K562 (cell line): ENCODE measurements around the gene RPL27. TPM values are rescaled to one million over a fixed set of nuclear protein-coding genes. Genes with fewer than 3 reads are reported as not detected.
A peak's percentile ranks its signal among the peaks of the same experiment; 100 is the strongest.
"Not testable (repeated sequence)": the region's sequence is repeated elsewhere in the genome, so short reads cannot be mapped to it uniquely, and the experiment has no call there.

ENCODE experiments used
- ATAC-seq: fragments of 200-7000 bp; cut with Tn5 transposase; 3 replicates; pipeline ENCODE4 v1.9.1; 2020; ENCODE audit warnings: moderate library complexity
- BruUV-seq: library from RNA; stranded (reverse); fragments of 400-500 nt; replicated peaks from 2 replicates; lab custom pipeline; 2021; lab: Mats Ljungman, UMichigan
- CTCF ChIA-PET: fragments of 300-600 bp; formaldehyde crosslinking; extraction: SDS; loops from one replicate; lab custom pipeline; 2021; ENCODE audit warnings: low intra/inter-chr PET ratio; lab: Yijun Ruan, JAX
- POLR2A ChIA-PET: fragments of 300-600, 350-650 bp; sonication (Branson Sonifier 250); formaldehyde crosslinking; extraction: SDS; loops from one replicate; lab custom pipeline; 2021; ENCODE audit warnings: antibody characterized with exemption, inconsistent platforms; lab: Yijun Ruan, JAX
- DNase-seq, 4 experiments: peaks; one replicate each; pipeline versions ENCODE4 v3.0.0 to v3.0.0-alpha.2; 2011 to 2018; ENCODE audit warnings: low spot score in 3 of 4, mixed read lengths in 3 of 4; ENCODE audit errors: extremely low read depth in 1 of 4
- FAIRE-seq: peaks from 2 replicates; lab custom pipeline; 2011; peaks lifted over from hg19 to GRCh38; lab: Jason Lieb, UNC
- H2AFZ ChIP-seq: 2 replicates; pipeline ENCODE4 v1.6.0; 2011; ENCODE audit warnings: low read depth, low read length, control low read depth, inconsistent platforms
- H3K27ac ChIP-seq: fragments of 200-600 bp; 3 replicates; pipeline ENCODE4 v1.8.0; 2011; ENCODE audit warnings: low read depth, mild to moderate bottlenecking, control low read depth, inconsistent platforms, low read length, moderate library complexity, mixed read lengths; ENCODE audit errors: extremely low read depth
- H3K27me3 ChIP-seq, 2 experiments: fragments of 300-600 bp in 1 of 2; 2 replicates in 1 of 2; 3 replicates in 1 of 2; pipeline versions ENCODE4 v1.6.0 to v1.8.0; 2011; ENCODE audit warnings: inconsistent platforms in 2 of 2, low read length in 2 of 2, mild to moderate bottlenecking in 1 of 2, mixed read lengths in 1 of 2, moderate library complexity in 1 of 2; ENCODE audit not compliant: control insufficient read depth in 2 of 2, insufficient read depth in 2 of 2
- H3K36me3 ChIP-seq: fragments of 300-600 bp; 3 replicates; pipeline ENCODE4 v1.8.0; 2011; ENCODE audit warnings: mild to moderate bottlenecking, low read length, inconsistent platforms; ENCODE audit not compliant: control insufficient read depth, insufficient read depth
- H3K4me1 ChIP-seq, 2 experiments: fragments of 200-600 bp in 1 of 2; replicated peaks in 1 of 2; 2 replicates in 1 of 2; 3 replicates in 1 of 2; pipeline versions ENCODE4 v1.5.1 to v1.8.0; 2011; ENCODE audit warnings: inconsistent platforms in 2 of 2, low read length in 2 of 2, mild to moderate bottlenecking in 1 of 2, mixed read lengths in 1 of 2, moderate library complexity in 1 of 2; ENCODE audit not compliant: control insufficient read depth in 2 of 2, insufficient read depth in 2 of 2
- H3K4me2 ChIP-seq: 2 replicates; pipeline ENCODE4 v1.6.1; 2011; ENCODE audit warnings: low read length, control low read depth, inconsistent platforms, mixed read lengths; ENCODE audit not compliant: insufficient read depth
- H3K4me3 ChIP-seq: fragments of 200-600 bp; sonication (generic), shearing (Covaris generic); 2 replicates; pipeline ENCODE4 v1.5.1; 2016; ENCODE audit warnings: control low read depth, inconsistent platforms
- H3K79me2 ChIP-seq: fragments of 200-600 bp; 3 replicates; pipeline ENCODE4 v1.8.0; 2011; ENCODE audit warnings: low read length, inconsistent platforms; ENCODE audit not compliant: control insufficient read depth, insufficient read depth
- H3K9ac ChIP-seq, 2 experiments: 2 replicates each; pipeline versions ENCODE4 v1.6.0 to v1.6.1; 2011; ENCODE audit warnings: low read depth in 2 of 2, low read length in 2 of 2, control low read depth in 1 of 2, inconsistent platforms in 1 of 2, mild to moderate bottlenecking in 1 of 2, mixed read lengths in 1 of 2; ENCODE audit not compliant: insufficient read depth in 1 of 2
- H3K9me1 ChIP-seq: one replicate; pipeline ENCODE4 v1.6.0; 2011; ENCODE audit warnings: inconsistent platforms, mild to moderate bottlenecking, low read length, moderate library complexity; ENCODE audit not compliant: control insufficient read depth, insufficient read depth
- H3K9me3 ChIP-seq: replicated peaks from 2 replicates; pipeline ENCODE4 v1.5.1; 2011; ENCODE audit warnings: low read depth, low read length, inconsistent platforms; ENCODE audit not compliant: control insufficient read depth, insufficient read depth
- H4K20me1 ChIP-seq: replicated peaks from 2 replicates; pipeline ENCODE4 v1.6.1; 2011; ENCODE audit warnings: low read length, inconsistent platforms, mixed read lengths; ENCODE audit not compliant: control insufficient read depth, insufficient read depth
- ARID1B ChIP-seq: fragments of 450-650 bp; IDR thresholded peaks from 2 replicates; pipeline ENCODE4 v1.6.1; 2016; ENCODE audit warnings: antibody characterized with exemption, mild to moderate bottlenecking, inconsistent platforms
- CBFA2T3 ChIP-seq: fragments of 450-650 bp; IDR thresholded peaks from 2 replicates; pipeline ENCODE4 v1.6.1; 2017
- SP1 ChIP-seq: sonication (generic); formaldehyde crosslinking; IDR thresholded peaks from 2 replicates; pipeline ENCODE4 v1.8.1; 2022; ENCODE audit warnings: mild to moderate bottlenecking, missing genetic modification reagents
- TAL1 ChIP-seq: fragments of 450-650 bp; IDR thresholded peaks from 2 replicates; pipeline ENCODE4 v1.6.1; 2016; ENCODE audit warnings: mild to moderate bottlenecking
- TCF3 ChIP-seq: sonication (generic); formaldehyde crosslinking; IDR thresholded peaks from 2 replicates; pipeline ENCODE4 v1.4.0; 2020; ENCODE audit warnings: mild to moderate bottlenecking, missing genetic modification reagents
- TEAD4 ChIP-seq, 2 experiments: sonication (generic) in 1 of 2; formaldehyde crosslinking in 1 of 2; IDR thresholded peaks; 2 replicates each; pipeline versions ENCODE4 v1.6.1 to v1.8.0; 2012 to 2022; ENCODE audit warnings: borderline replicate concordance in 1 of 2, inconsistent platforms in 1 of 2, low read length in 1 of 2, mild to moderate bottlenecking in 1 of 2, missing genetic modification reagents in 1 of 2
- WGBS: fragments of 100-300 bp; shearing (Covaris generic); methylation state at CpG from one replicate; pipeline ENCODE4 v1.1.6; 2016; ENCODE audit warnings: low coverage, mixed read lengths; ENCODE audit not compliant: insufficient coverage; ENCODE audit errors: missing lambda C conversion rate; 5-methylcytosine and 5-hydroxymethylcytosine counted together
- in situ Hi-C: fragments of 300-500 bp; cut with MboI; formaldehyde crosslinking; loops from 4 replicates; pipeline ENCODE4 v1.15.0; 2018; ENCODE audit warnings: inconsistent platforms, mixed read lengths
- intact Hi-C: fragments of 100-400 bp; cut with micrococcal nuclease; formaldehyde crosslinking; loops from 2 replicates; pipeline ENCODE4 v1.14.2; 2022
- polyA plus RNA-seq, 8 experiments: library from polyadenylated mRNA; depleted of rRNA in 4 of 8; stranded (reverse) in 5 of 8; unstranded in 3 of 8; fragments of >200 nt; fragmentation: Nextera tagmentation in 2 of 8; fragmentation: Illumina TruSeq in 1 of 8; extraction: Ambion mirVana in 2 of 8; extraction: Trizol in 1 of 8; gene quantifications; 2 replicates each; pipeline versions ENCODE4 v1.2.1 to v1.2.3, GENCODE V29; 2011 to 2014; ENCODE audit warnings: inconsistent platforms in 1 of 8, missing spikeins in 1 of 8
- total RNA-seq, 7 experiments: library from RNA; depleted of rRNA in 6 of 7; stranded (reverse); fragments of >200 nt in 6 of 7; fragmentation: Illumina TruSeq in 2 of 7; extraction: Trizol in 2 of 7; gene quantifications; 2 replicates each; pipeline versions ENCODE4 v1.2.1 to v1.2.3, GENCODE V29; 2011 to 2021; ENCODE audit warnings: low replicate concordance in 1 of 7
- TF ChIP-seq, protein P1 (sequence below): fragments of 200-400 bp; formaldehyde crosslinking; IDR thresholded peaks from 2 replicates; pipeline ENCODE4 v1.6.1; 2017; ENCODE audit warnings: mild to moderate bottlenecking, low read depth, low read length, moderate library complexity
- TF ChIP-seq, protein P2 (sequence below): fragments of 150-350 bp; conservative IDR thresholded peaks from 2 replicates; pipeline ENCODE4 v1.6.1; 2014; ENCODE audit warnings: low read length

Gene RPL27
- total and polyA plus RNA-seq, 9 of the 15 experiments (the other 6 are each of a cell fraction or from before 2014, with no cell fraction given) = 1,539 to 6,155 (median 3,710) TPM

DNA sequence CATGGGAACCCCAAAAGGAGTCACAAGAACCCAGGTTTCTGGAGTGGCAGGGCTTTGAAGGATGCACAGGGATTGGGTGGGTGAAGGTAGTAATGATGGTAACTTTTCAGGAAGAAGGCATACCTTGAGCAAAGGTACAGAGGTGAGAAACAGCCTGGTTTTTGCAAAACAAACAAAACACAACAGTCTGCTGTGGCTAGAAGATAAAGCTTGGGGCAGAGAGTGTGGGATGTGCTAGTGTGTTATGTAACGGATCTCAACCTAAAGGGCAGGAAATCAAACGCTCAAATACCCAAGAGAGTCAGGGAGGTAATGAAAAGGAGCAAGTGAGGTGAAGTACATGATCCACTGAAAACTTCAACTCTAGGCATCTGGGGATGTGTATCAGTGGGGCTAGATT is 23.0 kb upstream of the RPL27 start:
- Histone ChIP-seq H3K4me1 (peaks cover 16 to 18% of the 10 kb centered on the region in 2 experiments; a peak in 4 of 5 replicates), H3K9me3 (no peaks in the 10 kb centered on the region), H3K9me1 (no peaks in the 10 kb centered on the region), H3K79me2 (peaks cover 13% of the 10 kb centered on the region), H3K9ac (no peak overlapping the region), H4K20me1 (no peaks in the 10 kb centered on the region), H3K27me3 (no peaks in the 10 kb centered on the region), H2AFZ (no peak overlapping the region), H3K36me3 (0 out of 3 replicates have a peak, but pooled peaks cover 3% of the 10 kb centered on the region), H3K4me2 (no peak overlapping the region), H3K27ac (0 out of 3 replicates have a peak overlapping the region, but pooled peaks have one; percentile 3), H3K4me3 (no peak overlapping the region)
- 11% methylated on average over 2 of the region's 2 CpGs for WGBS
- TF ChIP-seq, protein P1, sequence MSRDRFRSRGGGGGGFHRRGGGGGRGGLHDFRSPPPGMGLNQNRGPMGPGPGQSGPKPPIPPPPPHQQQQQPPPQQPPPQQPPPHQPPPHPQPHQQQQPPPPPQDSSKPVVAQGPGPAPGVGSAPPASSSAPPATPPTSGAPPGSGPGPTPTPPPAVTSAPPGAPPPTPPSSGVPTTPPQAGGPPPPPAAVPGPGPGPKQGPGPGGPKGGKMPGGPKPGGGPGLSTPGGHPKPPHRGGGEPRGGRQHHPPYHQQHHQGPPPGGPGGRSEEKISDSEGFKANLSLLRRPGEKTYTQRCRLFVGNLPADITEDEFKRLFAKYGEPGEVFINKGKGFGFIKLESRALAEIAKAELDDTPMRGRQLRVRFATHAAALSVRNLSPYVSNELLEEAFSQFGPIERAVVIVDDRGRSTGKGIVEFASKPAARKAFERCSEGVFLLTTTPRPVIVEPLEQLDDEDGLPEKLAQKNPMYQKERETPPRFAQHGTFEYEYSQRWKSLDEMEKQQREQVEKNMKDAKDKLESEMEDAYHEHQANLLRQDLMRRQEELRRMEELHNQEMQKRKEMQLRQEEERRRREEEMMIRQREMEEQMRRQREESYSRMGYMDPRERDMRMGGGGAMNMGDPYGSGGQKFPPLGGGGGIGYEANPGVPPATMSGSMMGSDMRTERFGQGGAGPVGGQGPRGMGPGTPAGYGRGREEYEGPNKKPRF = no peak
- TF ChIP-seq TCF3 (CRISPR knock-in tag) (peak; percentile 27; the same call in 1 of the 2 replicates), CBFA2T3 (peak; percentile 55), TEAD4 (IDR thresholded peaks at IDR 0.05; ENCODE audit: low read length) (peak; percentile 11; the same call in 1 of the 2 replicates), TEAD4 (CRISPR knock-in tag; IDR thresholded peaks at IDR 0.05; ENCODE audit: borderline replicate concordance) (no peak), ARID1B (peak; percentile 35; the same call in 1 of the 2 replicates), TAL1 (peak; percentile 18; the same call in 1 of the 2 replicates), SP1 (CRISPR knock-in tag) (no peak)
- TF ChIP-seq, protein P2, sequence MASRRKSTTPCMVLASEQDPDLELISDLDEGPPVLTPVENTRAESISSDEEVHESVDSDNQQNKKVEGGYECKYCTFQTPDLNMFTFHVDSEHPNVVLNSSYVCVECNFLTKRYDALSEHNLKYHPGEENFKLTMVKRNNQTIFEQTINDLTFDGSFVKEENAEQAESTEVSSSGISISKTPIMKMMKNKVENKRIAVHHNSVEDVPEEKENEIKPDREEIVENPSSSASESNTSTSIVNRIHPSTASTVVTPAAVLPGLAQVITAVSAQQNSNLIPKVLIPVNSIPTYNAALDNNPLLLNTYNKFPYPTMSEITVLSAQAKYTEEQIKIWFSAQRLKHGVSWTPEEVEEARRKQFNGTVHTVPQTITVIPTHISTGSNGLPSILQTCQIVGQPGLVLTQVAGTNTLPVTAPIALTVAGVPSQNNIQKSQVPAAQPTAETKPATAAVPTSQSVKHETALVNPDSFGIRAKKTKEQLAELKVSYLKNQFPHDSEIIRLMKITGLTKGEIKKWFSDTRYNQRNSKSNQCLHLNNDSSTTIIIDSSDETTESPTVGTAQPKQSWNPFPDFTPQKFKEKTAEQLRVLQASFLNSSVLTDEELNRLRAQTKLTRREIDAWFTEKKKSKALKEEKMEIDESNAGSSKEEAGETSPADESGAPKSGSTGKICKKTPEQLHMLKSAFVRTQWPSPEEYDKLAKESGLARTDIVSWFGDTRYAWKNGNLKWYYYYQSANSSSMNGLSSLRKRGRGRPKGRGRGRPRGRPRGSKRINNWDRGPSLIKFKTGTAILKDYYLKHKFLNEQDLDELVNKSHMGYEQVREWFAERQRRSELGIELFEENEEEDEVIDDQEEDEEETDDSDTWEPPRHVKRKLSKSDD = no peak
- DNase-seq (peak in 2 of 4 experiments; percentile 27 to 37), FAIRE-seq (peak; percentile 60), ATAC-seq (peak; percentile 21)
- in situ Hi-C loops = no loop called here
- CTCF ChIA-PET = no interaction called here
- POLR2A ChIA-PET = no interaction called here
- BruUV-seq = no TSS peak
- intact Hi-C loops = no loop called here

DNA sequence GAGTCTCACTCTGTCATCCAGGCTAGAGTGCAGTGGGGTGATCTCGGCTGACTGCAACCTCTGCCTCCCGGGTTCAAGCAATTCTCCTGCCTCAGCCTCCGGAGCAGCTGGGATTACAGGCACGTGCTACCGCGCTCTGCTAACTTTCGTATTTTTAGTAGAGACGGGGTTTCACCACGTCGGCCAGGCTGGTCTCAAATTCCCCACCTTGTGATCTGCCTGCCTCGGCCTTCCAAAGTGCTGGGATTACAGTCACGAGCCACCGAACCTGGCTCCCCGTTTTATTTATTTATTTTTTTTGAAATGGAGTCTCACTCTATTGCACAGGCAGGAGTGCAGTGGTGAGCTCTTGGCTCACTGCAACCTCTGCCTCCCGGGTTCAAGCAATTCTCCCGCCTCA is 22.5 kb upstream of the RPL27 start:
- H4K20me1 ChIP-seq, H3K36me3 ChIP-seq, FAIRE-seq, H3K4me3 ChIP-seq, BruUV-seq, CTCF ChIA-PET, intact Hi-C loops, H3K9me1 ChIP-seq, H3K27me3 ChIP-seq, DNase-seq, ATAC-seq, H3K9me3 ChIP-seq, H2AFZ ChIP-seq, in situ Hi-C loops, H3K4me2 ChIP-seq: not testable (repeated sequence)
- peak overlapping the region in 1 of 2 experiments; percentile 64; a peak in 1 of 4 replicates for H3K9ac ChIP-seq
- peaks cover 18% of the 10 kb centered on the region for H3K79me2 ChIP-seq
- H3K27ac ChIP-seq = 0 out of 3 replicates have a peak overlapping the region, but pooled peaks have one; percentile 3
- peaks cover 16 to 22% of the 10 kb centered on the region in 2 experiments; a peak in 4 of 5 replicates for H3K4me1 ChIP-seq
- POLR2A ChIA-PET = interaction anchor here (1.1 kb wide), 2 partner anchors 11 to 22 kb away, joined by 3 to 4 read pairs; partner anchors contain the start of gene RPL27
- WGBS = 72% methylated on average over 15 of the region's 16 CpGs
